MCF 10A (cell line): ENCODE results near the gene CGNL1. TPM values are rescaled to one million over a fixed set of nuclear protein-coding genes. Genes with fewer than 3 reads are reported as not detected.

Experiments used
- BruUV-seq: library from RNA; stranded (reverse); fragments of 400-500 nt; replicated peaks from 2 replicates; lab custom pipeline; 2021; lab: Mats Ljungman, UMichigan
- CTCF ChIA-PET: fragments of 300-600 bp; sonication (Branson Sonifier 250); formaldehyde crosslinking; extraction: SDS; loops from one replicate; lab custom pipeline; 2021; ENCODE audit warnings: antibody characterized with exemption, inconsistent platforms; lab: Yijun Ruan, JAX
- POLR2A ChIA-PET: fragments of 300-600, 350-650 bp; sonication (Branson Sonifier 250); formaldehyde crosslinking; extraction: SDS; loops from one replicate; lab custom pipeline; 2020; ENCODE audit warnings: antibody characterized with exemption, inconsistent platforms; lab: Yijun Ruan, JAX
- DNase-seq: peaks from one replicate; pipeline ENCODE4 v3.0.0-alpha.2; 2018; ENCODE audit not compliant: unreplicated experiment
- H3K27ac Mint-ChIP-seq: one replicate; pipeline ENCODE4 v1.8.0; 2022; ENCODE audit warnings: mild to moderate bottlenecking, low read depth, mixed read lengths; ENCODE audit not compliant: unreplicated experiment
- H3K27me3 Mint-ChIP-seq: one replicate; pipeline ENCODE4 v1.8.0; 2022; ENCODE audit warnings: mixed read lengths; ENCODE audit not compliant: insufficient read depth, unreplicated experiment
- H3K36me3 Mint-ChIP-seq: one replicate; pipeline ENCODE4 v1.8.0; 2022; ENCODE audit warnings: mild to moderate bottlenecking, moderate library complexity, mixed read lengths; ENCODE audit not compliant: insufficient read depth, unreplicated experiment
- H3K4me1 Mint-ChIP-seq: one replicate; pipeline ENCODE4 v1.8.0; 2022; ENCODE audit warnings: mixed read lengths; ENCODE audit not compliant: insufficient read depth, unreplicated experiment
- H3K4me3 Mint-ChIP-seq: one replicate; pipeline ENCODE4 v1.8.0; 2022; ENCODE audit warnings: mild to moderate bottlenecking, moderate library complexity, mixed read lengths; ENCODE audit not compliant: unreplicated experiment
- H3K9me3 Mint-ChIP-seq: one replicate; pipeline ENCODE4 v1.8.0; 2022; ENCODE audit warnings: mixed read lengths; ENCODE audit not compliant: unreplicated experiment
- CTCF ChIP-seq: fragments of 200-600 bp; IDR thresholded peaks from one replicate; pipeline ENCODE4 v1.8.0; 2022; ENCODE audit warnings: antibody characterized with exemption, mild to moderate bottlenecking; ENCODE audit not compliant: unreplicated experiment
- intact Hi-C: fragments of 100-400 bp; cut with micrococcal nuclease; formaldehyde crosslinking; loops from 2 replicates; pipeline ENCODE4 v1.14.1; 2022
- total RNA-seq: library from RNA; stranded (reverse); gene quantifications from 2 replicates; pipeline ENCODE4 v1.2.3, GENCODE V29; 2022

CGNL1 gene
- total RNA-seq, 1 experiment from 2014 or later, result 0.05 TPM

- intact Hi-C loops, result no loop called here
Observed at GRCh38 chr15:57373251-57373881, 2.9 kb upstream of the CGNL1 start.

GRCh38 chr15:57373882-57374276 is 2.4 kb upstream of the CGNL1 start:
- BruUV-seq, result no TSS peak
- H3K27me3 Mint-ChIP-seq, result peaks cover 54% of the 10 kb centered on the region
- no peak overlapping the region for H3K4me3 Mint-ChIP-seq
- ChIA-PET CTCF (interaction anchor here (0.7 kb wide), 1 partner anchor 25 kb away, joined by 3 read pairs; no protein-coding TSS in a partner anchor), POLR2A (no interaction called here)
- no peaks in the 10 kb centered on the region for H3K9me3 Mint-ChIP-seq
- intact Hi-C loops, result no loop called here
- H3K36me3 Mint-ChIP-seq, result no peaks in the 10 kb centered on the region
- no peak for DNase-seq
- H3K4me1 Mint-ChIP-seq, result no peaks in the 10 kb centered on the region
- no peak overlapping the region for H3K27ac Mint-ChIP-seq
- TF ChIP-seq CTCF, result no peak

More at GRCh38 chr15:57373251-57373881, 2.9 kb upstream of the CGNL1 start:
- Mint-ChIP-seq H3K27ac (no peak overlapping the region), H3K27me3 (peaks cover 49% of the 10 kb centered on the region), H3K9me3 (no peaks in the 10 kb centered on the region), H3K36me3 (no peaks in the 10 kb centered on the region), H3K4me1 (no peaks in the 10 kb centered on the region), H3K4me3 (no peak overlapping the region)
- TF ChIP-seq CTCF, result no peak
- ChIA-PET CTCF (interaction anchor here (0.7 kb wide), 1 partner anchor 25 kb away, joined by 3 read pairs; no protein-coding TSS in a partner anchor), POLR2A (no interaction called here)
- no peak for DNase-seq
- no TSS peak for BruUV-seq

- BruUV-seq, result no TSS peak
- H3K4me3 Mint-ChIP-seq, result peak overlapping the region; percentile 66
- no peak for TF ChIP-seq CTCF
- ChIA-PET POLR2A (no interaction called here), CTCF (interaction anchor here (0.7 to 2.5 kb wide), 2 partner anchors 150 to 153 kb away, joined by 3 to 20 read pairs; no protein-coding TSS in a partner anchor)
- peaks cover 65% of the 10 kb centered on the region for H3K27me3 Mint-ChIP-seq
- DNase-seq, result peak; percentile 17
- intact Hi-C loops, result no loop called here
- H3K36me3 Mint-ChIP-seq, result no peaks in the 10 kb centered on the region
- no peak overlapping the region for H3K27ac Mint-ChIP-seq
- H3K4me1 Mint-ChIP-seq, result no peaks in the 10 kb centered on the region
- no peaks in the 10 kb centered on the region for H3K9me3 Mint-ChIP-seq
Observed at GRCh38 chr15:57376696-57377477, 582 bp downstream of the CGNL1 start.

- peak; percentile 23 for DNase-seq
- H3K36me3 Mint-ChIP-seq, result no peaks in the 10 kb centered on the region
Observed at GRCh38 chr15:57377478-57377847, 1.2 kb downstream of the CGNL1 start.

More at GRCh38 chr15:57377478-57377847, 1.2 kb downstream of the CGNL1 start:
- BruUV-seq, result no TSS peak
- no peak for TF ChIP-seq CTCF
- Mint-ChIP-seq H3K4me1 (no peaks in the 10 kb centered on the region), H3K4me3 (peak overlapping the region; percentile 66), H3K9me3 (no peaks in the 10 kb centered on the region), H3K27ac (no peak overlapping the region), H3K27me3 (peaks cover 65% of the 10 kb centered on the region)
- intact Hi-C loops, result no loop called here
- CTCF ChIA-PET, result interaction anchor here (0.7 to 2.5 kb wide), 2 partner anchors 150 to 153 kb away, joined by 3 to 20 read pairs; no protein-coding TSS in a partner anchor
- POLR2A ChIA-PET, result no interaction called here
